Neural cell (in vitro differentiated cells): Measurements from ENCODE around the gene TECPR1. TPM values are rescaled to one million over a fixed set of nuclear protein-coding genes. Genes with fewer than 3 reads are reported as not detected.

Source experiments
- H2AFZ ChIP-seq: fragments of 200-600, 300-800 bp; sonication (generic), shearing (Covaris generic); 2 replicates; pipeline ENCODE4 v1.6.0; 2014; ENCODE audit warnings: low read depth, mild to moderate bottlenecking, antibody characterized with exemption, low read length, moderate library complexity
- H3F3A ChIP-seq: fragments of 200-600 bp; shearing (Covaris generic); 2 replicates; pipeline ENCODE4 v1.6.1; 2016; ENCODE audit warnings: mild to moderate bottlenecking, moderate library complexity, mixed read lengths, antibody characterized with exemption, low read length; ENCODE audit not compliant: insufficient read depth, poor library complexity, severe bottlenecking
- H3K27ac ChIP-seq: fragments of 200-600, 300-800 bp; sonication (generic), shearing (Covaris generic); 2 replicates; pipeline ENCODE4 v1.5.1; 2014; ENCODE audit warnings: mild to moderate bottlenecking, low read length, moderate library complexity
- H3K27me3 ChIP-seq: fragments of 300-800, 200-600 bp; sonication (generic), shearing (Covaris generic); 2 replicates; pipeline ENCODE4 v1.6.0; 2014; ENCODE audit warnings: mild to moderate bottlenecking, low read depth, low read length, moderate library complexity; ENCODE audit not compliant: insufficient read depth
- H3K36me3 ChIP-seq: fragments of 300-800, 200-600 bp; sonication (generic), shearing (Covaris generic); 2 replicates; pipeline ENCODE4 v1.5.1; 2014; ENCODE audit warnings: mild to moderate bottlenecking, antibody characterized with exemption, low read length, moderate library complexity; ENCODE audit not compliant: insufficient read depth
- H3K4me2 ChIP-seq: fragments of 300-800, 200-600 bp; sonication (generic), shearing (Covaris generic); 2 replicates; pipeline ENCODE4 v1.6.0; 2014; ENCODE audit warnings: mild to moderate bottlenecking, low read length
- H3K4me3 ChIP-seq: fragments of 300-800, 200-600 bp; sonication (generic), shearing (Covaris generic); 2 replicates; pipeline ENCODE4 v1.5.1; 2014; ENCODE audit warnings: mild to moderate bottlenecking, low read length, moderate library complexity
- H3K79me2 ChIP-seq: fragments of 200-600 bp; shearing (Covaris generic); replicated peaks from 2 replicates; pipeline ENCODE4 v1.6.0; 2014; ENCODE audit warnings: mild to moderate bottlenecking, low read length, moderate library complexity; ENCODE audit not compliant: insufficient read depth
- H3K9ac ChIP-seq: fragments of 300-800, 200-600 bp; sonication (generic), shearing (Covaris generic); 2 replicates; pipeline ENCODE4 v1.6.1; 2016; ENCODE audit warnings: mild to moderate bottlenecking, low read length, mixed read lengths
- H3K9me2 ChIP-seq: fragments of 200-600 bp; shearing (Covaris generic); 2 replicates; pipeline ENCODE4 v1.6.1; 2016; ENCODE audit warnings: mild to moderate bottlenecking, low read length, mixed read lengths; ENCODE audit not compliant: insufficient read depth
- H3K9me3 ChIP-seq: fragments of 200-600, 300-800 bp; sonication (generic), shearing (Covaris generic); 2 replicates; pipeline ENCODE4 v1.6.1; 2016; ENCODE audit warnings: mild to moderate bottlenecking, mixed run types, low read length, moderate library complexity, mixed read lengths
- H4K20me1 ChIP-seq: fragments of 200-600 bp; shearing (Covaris generic); 2 replicates; pipeline ENCODE4 v1.6.1; 2016; ENCODE audit warnings: mild to moderate bottlenecking, mixed run types; ENCODE audit not compliant: insufficient read depth
- EP300 ChIP-seq: fragments of 450-650 bp; conservative IDR thresholded peaks from 2 replicates; pipeline ENCODE4 v1.6.1; 2014; ENCODE audit warnings: antibody characterized with exemption, mild to moderate bottlenecking, moderate library complexity; ENCODE audit not compliant: poor library complexity, severe bottlenecking
- EZH2 ChIP-seq: fragments of 200-600, 300-800 bp; shearing (Covaris generic), sonication (generic); IDR thresholded peaks from 2 replicates; pipeline ENCODE4 v1.6.1; 2014; ENCODE audit warnings: antibody characterized with exemption, low read length, borderline replicate concordance, mild to moderate bottlenecking; ENCODE audit not compliant: insufficient read depth, poor library complexity, severe bottlenecking
- MXI1 ChIP-seq: fragments of 450-650 bp; conservative IDR thresholded peaks from 2 replicates; pipeline ENCODE4 v1.6.1; 2014; ENCODE audit warnings: antibody characterized with exemption, mild to moderate bottlenecking; ENCODE audit not compliant: poor library complexity, severe bottlenecking
- POLR2AphosphoS5 ChIP-seq: IDR thresholded peaks from 2 replicates; pipeline ENCODE4 v1.6.1; 2012
- RAD21 ChIP-seq: fragments of 450-650 bp; conservative IDR thresholded peaks from 2 replicates; pipeline ENCODE4 v1.6.1; 2014; ENCODE audit warnings: antibody characterized with exemption, mild to moderate bottlenecking, moderate library complexity
- SMC3 ChIP-seq: fragments of 450-650 bp; conservative IDR thresholded peaks from 2 replicates; pipeline ENCODE4 v1.6.1; 2014; ENCODE audit warnings: antibody characterized with exemption, mild to moderate bottlenecking, moderate library complexity; ENCODE audit not compliant: poor library complexity
- TAF1 ChIP-seq: IDR thresholded peaks from 2 replicates; pipeline ENCODE4 v1.6.1; 2012; ENCODE audit warnings: low read depth
- polyA plus RNA-seq: library from polyadenylated mRNA; depleted of rRNA; stranded (reverse); fragments of >200 nt; gene quantifications from 2 replicates; pipeline ENCODE4 v1.2.3, GENCODE V29; 2014
- TF ChIP-seq, protein P1 (sequence below): fragments of 450-650 bp; IDR thresholded peaks from 2 replicates; pipeline ENCODE4 v1.5.1; 2014; ENCODE audit warnings: antibody characterized with exemption, mild to moderate bottlenecking, moderate library complexity; ENCODE audit not compliant: poor library complexity, severe bottlenecking
- TF ChIP-seq, protein P2 (sequence below): IDR thresholded peaks from 2 replicates; pipeline ENCODE4 v1.6.1; 2012; ENCODE audit warnings: borderline replicate concordance

TECPR1 gene
- polyA plus RNA-seq, 1 donor from 2014 or later, result 46.6 TPM

DNA sequence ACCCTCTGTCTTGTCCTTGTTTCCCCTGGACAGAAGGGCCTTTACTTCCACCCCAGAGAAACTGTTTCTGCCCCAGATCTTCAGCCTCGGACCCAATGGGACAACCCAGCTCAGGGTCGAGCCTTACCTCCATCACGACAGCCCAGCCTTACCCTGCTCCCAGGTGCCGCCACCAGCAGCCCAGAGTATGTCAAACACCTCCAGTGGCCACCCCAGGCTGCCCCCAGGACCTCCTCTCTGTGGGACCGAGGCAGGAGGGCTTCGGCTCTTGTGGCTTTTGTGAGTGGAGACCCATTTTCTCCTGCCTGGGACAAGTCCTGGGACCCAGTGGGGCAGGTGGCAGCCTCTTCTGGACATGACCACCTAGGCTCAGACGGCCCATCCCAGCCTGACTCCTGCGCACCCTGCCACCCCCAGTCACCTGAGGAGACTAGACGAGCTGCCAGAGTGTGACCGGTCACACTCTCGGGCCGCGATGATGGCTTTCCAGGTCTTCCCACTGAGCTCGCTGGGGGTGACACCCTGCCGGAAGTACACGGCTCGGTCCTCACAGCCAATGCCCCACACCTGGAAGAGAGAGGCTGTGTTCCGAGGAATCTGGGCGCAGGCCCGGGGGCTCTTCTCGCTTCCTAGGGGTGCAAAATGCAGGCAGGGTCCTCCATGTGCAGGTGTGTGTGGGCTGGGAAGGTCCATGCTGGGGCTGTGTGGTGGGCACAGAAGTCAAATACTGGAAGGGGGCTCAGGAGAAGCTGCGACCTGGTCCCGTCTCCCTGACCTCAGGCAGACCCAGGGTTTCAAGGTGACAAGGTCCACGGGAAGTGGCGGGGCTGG, 15.5 kb downstream of the TECPR1 start:
- TF ChIP-seq EP300 (no peak), RAD21 (no peak), EZH2 (no peak), POLR2AphosphoS5 (no peak), SMC3 (no peak), TAF1 (no peak)
- TF ChIP-seq, protein P1, sequence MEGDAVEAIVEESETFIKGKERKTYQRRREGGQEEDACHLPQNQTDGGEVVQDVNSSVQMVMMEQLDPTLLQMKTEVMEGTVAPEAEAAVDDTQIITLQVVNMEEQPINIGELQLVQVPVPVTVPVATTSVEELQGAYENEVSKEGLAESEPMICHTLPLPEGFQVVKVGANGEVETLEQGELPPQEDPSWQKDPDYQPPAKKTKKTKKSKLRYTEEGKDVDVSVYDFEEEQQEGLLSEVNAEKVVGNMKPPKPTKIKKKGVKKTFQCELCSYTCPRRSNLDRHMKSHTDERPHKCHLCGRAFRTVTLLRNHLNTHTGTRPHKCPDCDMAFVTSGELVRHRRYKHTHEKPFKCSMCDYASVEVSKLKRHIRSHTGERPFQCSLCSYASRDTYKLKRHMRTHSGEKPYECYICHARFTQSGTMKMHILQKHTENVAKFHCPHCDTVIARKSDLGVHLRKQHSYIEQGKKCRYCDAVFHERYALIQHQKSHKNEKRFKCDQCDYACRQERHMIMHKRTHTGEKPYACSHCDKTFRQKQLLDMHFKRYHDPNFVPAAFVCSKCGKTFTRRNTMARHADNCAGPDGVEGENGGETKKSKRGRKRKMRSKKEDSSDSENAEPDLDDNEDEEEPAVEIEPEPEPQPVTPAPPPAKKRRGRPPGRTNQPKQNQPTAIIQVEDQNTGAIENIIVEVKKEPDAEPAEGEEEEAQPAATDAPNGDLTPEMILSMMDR, result no peak
- TF ChIP-seq, protein P2, sequence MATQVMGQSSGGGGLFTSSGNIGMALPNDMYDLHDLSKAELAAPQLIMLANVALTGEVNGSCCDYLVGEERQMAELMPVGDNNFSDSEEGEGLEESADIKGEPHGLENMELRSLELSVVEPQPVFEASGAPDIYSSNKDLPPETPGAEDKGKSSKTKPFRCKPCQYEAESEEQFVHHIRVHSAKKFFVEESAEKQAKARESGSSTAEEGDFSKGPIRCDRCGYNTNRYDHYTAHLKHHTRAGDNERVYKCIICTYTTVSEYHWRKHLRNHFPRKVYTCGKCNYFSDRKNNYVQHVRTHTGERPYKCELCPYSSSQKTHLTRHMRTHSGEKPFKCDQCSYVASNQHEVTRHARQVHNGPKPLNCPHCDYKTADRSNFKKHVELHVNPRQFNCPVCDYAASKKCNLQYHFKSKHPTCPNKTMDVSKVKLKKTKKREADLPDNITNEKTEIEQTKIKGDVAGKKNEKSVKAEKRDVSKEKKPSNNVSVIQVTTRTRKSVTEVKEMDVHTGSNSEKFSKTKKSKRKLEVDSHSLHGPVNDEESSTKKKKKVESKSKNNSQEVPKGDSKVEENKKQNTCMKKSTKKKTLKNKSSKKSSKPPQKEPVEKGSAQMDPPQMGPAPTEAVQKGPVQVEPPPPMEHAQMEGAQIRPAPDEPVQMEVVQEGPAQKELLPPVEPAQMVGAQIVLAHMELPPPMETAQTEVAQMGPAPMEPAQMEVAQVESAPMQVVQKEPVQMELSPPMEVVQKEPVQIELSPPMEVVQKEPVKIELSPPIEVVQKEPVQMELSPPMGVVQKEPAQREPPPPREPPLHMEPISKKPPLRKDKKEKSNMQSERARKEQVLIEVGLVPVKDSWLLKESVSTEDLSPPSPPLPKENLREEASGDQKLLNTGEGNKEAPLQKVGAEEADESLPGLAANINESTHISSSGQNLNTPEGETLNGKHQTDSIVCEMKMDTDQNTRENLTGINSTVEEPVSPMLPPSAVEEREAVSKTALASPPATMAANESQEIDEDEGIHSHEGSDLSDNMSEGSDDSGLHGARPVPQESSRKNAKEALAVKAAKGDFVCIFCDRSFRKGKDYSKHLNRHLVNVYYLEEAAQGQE, result no peak
- H3K9me3 ChIP-seq, result no peaks in the 10 kb centered on the region
- no peaks in the 10 kb centered on the region for H3K27me3 ChIP-seq
- H3K9me2 ChIP-seq, result no peaks in the 10 kb centered on the region
- no peak overlapping the region for H3K27ac ChIP-seq
- H2AFZ ChIP-seq, result no peak overlapping the region
- H3K9ac ChIP-seq, result no peak overlapping the region
- H3K4me2 ChIP-seq, result no peak overlapping the region
- no peaks in the 10 kb centered on the region for H4K20me1 ChIP-seq
- H3K36me3 ChIP-seq, result no peaks in the 10 kb centered on the region
- no peaks in the 10 kb centered on the region for H3K79me2 ChIP-seq
- H3K4me3 ChIP-seq, result no peak overlapping the region
- no peaks in the 10 kb centered on the region for H3F3A ChIP-seq

DNA sequence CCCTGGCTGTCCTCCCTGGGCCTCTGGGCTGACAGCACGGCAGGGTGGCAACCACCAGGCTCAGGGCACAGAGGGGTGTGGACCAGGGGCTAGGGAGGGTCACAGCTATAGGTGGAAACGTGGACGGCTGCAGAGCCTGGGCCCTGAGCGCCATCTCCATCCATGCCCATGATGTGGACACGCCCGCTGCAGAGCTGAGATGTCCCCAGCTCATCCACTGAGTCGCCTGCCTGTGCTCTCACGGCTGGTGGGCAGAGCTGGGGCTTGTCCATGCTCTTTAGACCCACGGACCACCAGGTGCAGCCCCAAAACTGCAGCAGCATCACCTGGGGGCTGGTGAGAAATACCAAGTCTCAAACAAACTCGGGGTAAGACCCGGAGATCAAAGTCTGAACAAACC, 16.1 kb downstream of the TECPR1 start:
- TF ChIP-seq, protein P1, result no peak
- TF ChIP-seq EZH2 (no peak), EP300 (no peak), POLR2AphosphoS5 (no peak), MXI1 (no peak), TAF1 (no peak), SMC3 (no peak), RAD21 (no peak)
- TF ChIP-seq, protein P2, result no peak
- no peaks in the 10 kb centered on the region for H3K9me2 ChIP-seq
- H3K4me2 ChIP-seq, result no peak overlapping the region
- H3K79me2 ChIP-seq, result no peaks in the 10 kb centered on the region
- H3F3A ChIP-seq, result no peaks in the 10 kb centered on the region
- no peak overlapping the region for H3K4me3 ChIP-seq
- H3K9me3 ChIP-seq, result no peaks in the 10 kb centered on the region
- no peaks in the 10 kb centered on the region for H4K20me1 ChIP-seq
- no peak overlapping the region for H2AFZ ChIP-seq
- no peak overlapping the region for H3K9ac ChIP-seq
- H3K27me3 ChIP-seq, result no peaks in the 10 kb centered on the region
- no peaks in the 10 kb centered on the region for H3K36me3 ChIP-seq
- H3K27ac ChIP-seq, result no peak overlapping the region
